OCI-LY1 (cell line): ENCODE results near the gene RMND5B.
"Not testable (repeated sequence)": the region's sequence is repeated elsewhere in the genome, so short reads cannot be mapped to it uniquely, and the experiment has no call there.

ENCODE experiments used
- H2AFZ ChIP-seq: fragments of 200-600 bp; sonication (generic), shearing (Covaris generic); 2 replicates; pipeline ENCODE4 v1.6.0; 2014; ENCODE audit warnings: antibody characterized with exemption, mild to moderate bottlenecking, low read length
- H3F3A ChIP-seq: fragments of 200-600 bp; sonication (generic), shearing (Covaris generic); 2 replicates; pipeline ENCODE4 v1.6.0; 2014; ENCODE audit warnings: mild to moderate bottlenecking, antibody characterized with exemption, low read length, moderate library complexity; ENCODE audit not compliant: insufficient read depth
- H3K27ac ChIP-seq: fragments of 200-600 bp; sonication (generic); 2 replicates; pipeline ENCODE4 v1.5.1; 2014; ENCODE audit warnings: low read length, mixed run types, mild to moderate bottlenecking, low read depth; ENCODE audit not compliant: poor library complexity, severe bottlenecking
- H3K27me3 ChIP-seq: fragments of 200-600 bp; sonication (generic); 2 replicates; pipeline ENCODE4 v1.6.0; 2014; ENCODE audit warnings: antibody characterized with exemption, mild to moderate bottlenecking, low read length, moderate library complexity; ENCODE audit not compliant: insufficient read depth
- H3K36me3 ChIP-seq: fragments of 200-600 bp; sonication (generic); 2 replicates; pipeline ENCODE4 v1.6.1; 2014; ENCODE audit warnings: mild to moderate bottlenecking, antibody characterized with exemption, low read length, moderate library complexity, mixed read lengths; ENCODE audit not compliant: insufficient read depth
- H3K4me1 ChIP-seq: fragments of 200-600 bp; sonication (generic); 2 replicates; pipeline ENCODE4 v1.5.1; 2014; ENCODE audit warnings: mild to moderate bottlenecking, low read length, moderate library complexity; ENCODE audit not compliant: insufficient read depth, severe bottlenecking
- H3K4me2 ChIP-seq: fragments of 200-600 bp; sonication (generic), shearing (Covaris generic); 2 replicates; pipeline ENCODE4 v1.6.1; 2014; ENCODE audit warnings: low read length
- H3K4me3 ChIP-seq: fragments of 200-600 bp; sonication (generic); 2 replicates; pipeline ENCODE4 v1.5.1; 2014; ENCODE audit warnings: low read length, low read depth, mild to moderate bottlenecking, mixed read lengths; ENCODE audit not compliant: poor library complexity, severe bottlenecking
- H3K79me2 ChIP-seq: fragments of 200-600 bp; shearing (Covaris generic); 2 replicates; pipeline ENCODE4 v1.6.1; 2016; ENCODE audit warnings: mixed run types, low read length, mixed read lengths; ENCODE audit not compliant: insufficient read depth
- H3K9ac ChIP-seq: fragments of 200-600 bp; sonication (generic), shearing (Covaris generic); 2 replicates; pipeline ENCODE4 v1.6.1; 2014; ENCODE audit warnings: mild to moderate bottlenecking, low read length, mixed read lengths
- H3K9me2 ChIP-seq: fragments of 200-600 bp; sonication (generic), shearing (Covaris generic); 2 replicates; pipeline ENCODE4 v1.6.1; 2014; ENCODE audit warnings: low read depth, mild to moderate bottlenecking, low read length, mixed read lengths
- H3K9me3 ChIP-seq: fragments of 200-600 bp; shearing (Covaris generic); 2 replicates; pipeline ENCODE4 v1.6.1; 2014; ENCODE audit warnings: low read length, mixed read lengths
- H4K20me1 ChIP-seq: fragments of 200-600 bp; sonication (generic), shearing (Covaris generic); 2 replicates; pipeline ENCODE4 v1.6.0; 2016; ENCODE audit warnings: mild to moderate bottlenecking, low read length; ENCODE audit not compliant: insufficient read depth
- CTCF ChIP-seq: fragments of 200-600 bp; sonication (generic), shearing (Covaris generic); IDR thresholded peaks from 2 replicates; pipeline ENCODE4 v1.5.1; 2017; ENCODE audit warnings: mild to moderate bottlenecking, antibody characterized with exemption, low read length, moderate library complexity, mixed read lengths
- EZH2 ChIP-seq: fragments of 200-600 bp; sonication (generic), shearing (Covaris generic); IDR thresholded peaks from 2 replicates; pipeline ENCODE4 v1.8.0; 2017; ENCODE audit warnings: borderline replicate concordance, mixed run types, mild to moderate bottlenecking, antibody characterized with exemption, low read length, moderate library complexity, mixed read lengths

The RMND5B gene

GRCh38 chr5:178085316-178085715 is 45.5 kb upstream of the RMND5B start:
- Histone ChIP-seq H3F3A (no peaks in the 10 kb centered on the region), H3K27me3 (0 out of 2 replicates have a peak, but pooled peaks cover 7% of the 10 kb centered on the region), H3K79me2 (no peaks in the 10 kb centered on the region), H2AFZ (no peak overlapping the region), H3K9me2 (no peaks in the 10 kb centered on the region), H3K9ac (no peak overlapping the region), H3K36me3 (no peaks in the 10 kb centered on the region), H3K4me1 (no peaks in the 10 kb centered on the region), H3K4me3 (no peak overlapping the region), H4K20me1 (no peaks in the 10 kb centered on the region), H3K4me2 (no peak overlapping the region), H3K27ac (no peak overlapping the region), H3K9me3 (no peaks in the 10 kb centered on the region)
- no peak for TF ChIP-seq CTCF
- no peak for TF ChIP-seq EZH2

- Histone ChIP-seq H3K79me2 (no peaks in the 10 kb centered on the region), H3K27me3 (peaks cover 11% of the 10 kb centered on the region; the same call in 1 of the 2 replicates), H3K4me1 (no peaks in the 10 kb centered on the region), H3K4me2 (no peak overlapping the region), H3K36me3 (no peaks in the 10 kb centered on the region; the same call in 1 of the 2 replicates), H2AFZ (no peak overlapping the region), H3K9ac (no peak overlapping the region), H3K4me3 (no peak overlapping the region), H3K9me2 (no peaks in the 10 kb centered on the region), H3K27ac (no peak overlapping the region), H4K20me1 (no peaks in the 10 kb centered on the region), H3F3A (no peaks in the 10 kb centered on the region), H3K9me3 (no peaks in the 10 kb centered on the region)
- no peak for TF ChIP-seq CTCF
- no peak for TF ChIP-seq EZH2
Measured at GRCh38 chr5:178086266-178086665, 44.5 kb upstream of the RMND5B start.

- H2AFZ ChIP-seq, H3K4me1 ChIP-seq, H3F3A ChIP-seq: not testable (repeated sequence)
Measured at GRCh38 chr5:178087199-178087598, 43.6 kb upstream of the RMND5B start.

GRCh38 chr5:178090856-178091255 is 40.0 kb upstream of the RMND5B start:
- Histone ChIP-seq H3K4me1 (peaks cover 3% of the 10 kb centered on the region), H3K27ac (no peak overlapping the region), H3K4me2 (no peak overlapping the region), H3K79me2 (no peaks in the 10 kb centered on the region), H3K4me3 (no peak overlapping the region), H3K9me3 (no peaks in the 10 kb centered on the region), H3K27me3 (peaks cover 11% of the 10 kb centered on the region; the same call in 1 of the 2 replicates), H4K20me1 (no peaks in the 10 kb centered on the region), H3K9ac (no peak overlapping the region), H2AFZ (no peak overlapping the region), H3K9me2 (no peaks in the 10 kb centered on the region), H3F3A (no peaks in the 10 kb centered on the region), H3K36me3 (no peaks in the 10 kb centered on the region; the same call in 1 of the 2 replicates)
- TF ChIP-seq EZH2 = no peak
- no peak for TF ChIP-seq CTCF

More at GRCh38 chr5:178087199-178087598, 43.6 kb upstream of the RMND5B start:
- not testable (repeated sequence) for H3K36me3 ChIP-seq, H4K20me1 ChIP-seq, H3K9ac ChIP-seq, H3K9me3 ChIP-seq, H3K4me2 ChIP-seq, H3K4me3 ChIP-seq, H3K9me2 ChIP-seq, H3K79me2 ChIP-seq, H3K27ac ChIP-seq
- H3K27me3 ChIP-seq = peaks cover 11% of the 10 kb centered on the region; the same call in 1 of the 2 replicates
